GM20431 (cell line): ENCODE measurements around the gene KCTD21.

ENCODE experiments used
- in situ Hi-C: fragments of 300-500 bp; cut with MseI, MboI; formaldehyde crosslinking; loops from one replicate; pipeline ENCODE4 v1.15.0; 2020; ENCODE audit warnings: low sequenced_read_pairs; ENCODE audit not compliant: unreplicated experiment

Gene KCTD21

DNA sequence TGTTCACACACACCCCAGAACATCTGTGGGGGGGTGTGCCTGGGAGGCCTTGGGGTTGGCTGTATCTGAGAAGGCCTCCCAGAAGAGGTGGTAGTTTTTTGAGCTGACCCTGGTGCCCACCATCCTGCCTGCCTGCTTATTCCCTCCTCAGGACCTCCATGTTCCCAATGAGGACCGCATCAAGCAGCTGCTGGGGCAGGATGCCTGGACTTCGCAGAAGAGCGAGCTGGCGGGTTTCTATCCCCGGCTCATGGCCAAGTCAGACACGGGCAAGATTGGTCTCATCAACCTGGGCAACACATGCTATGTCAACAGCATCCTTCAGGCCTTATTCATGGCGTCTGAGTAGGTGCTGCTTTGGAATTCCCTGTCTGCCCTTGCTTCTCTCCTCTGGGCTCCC lies 17.3 kb upstream of the KCTD21 start:
- in situ Hi-C loops: no loop called here

DNA sequence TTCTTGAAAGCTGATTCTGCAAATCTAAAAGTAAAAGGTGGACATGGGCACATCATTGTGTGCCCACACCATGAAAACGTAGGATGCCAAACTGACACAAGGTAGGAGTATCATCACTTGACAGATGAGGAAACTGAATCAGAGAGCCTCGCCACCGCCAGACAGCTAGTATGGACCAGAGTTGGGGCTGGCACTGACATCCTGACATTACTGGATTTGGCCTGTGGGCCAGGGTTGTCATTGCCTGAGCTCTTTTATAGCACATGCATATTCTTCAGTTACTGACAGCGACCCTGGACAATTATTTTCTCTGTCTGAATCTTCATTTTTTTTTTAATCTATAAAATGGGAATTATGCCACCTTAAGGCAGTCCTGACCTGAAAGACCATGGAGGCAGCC lies 16.8 kb upstream of the KCTD21 start:
- in situ Hi-C loops: no loop called here

DNA sequence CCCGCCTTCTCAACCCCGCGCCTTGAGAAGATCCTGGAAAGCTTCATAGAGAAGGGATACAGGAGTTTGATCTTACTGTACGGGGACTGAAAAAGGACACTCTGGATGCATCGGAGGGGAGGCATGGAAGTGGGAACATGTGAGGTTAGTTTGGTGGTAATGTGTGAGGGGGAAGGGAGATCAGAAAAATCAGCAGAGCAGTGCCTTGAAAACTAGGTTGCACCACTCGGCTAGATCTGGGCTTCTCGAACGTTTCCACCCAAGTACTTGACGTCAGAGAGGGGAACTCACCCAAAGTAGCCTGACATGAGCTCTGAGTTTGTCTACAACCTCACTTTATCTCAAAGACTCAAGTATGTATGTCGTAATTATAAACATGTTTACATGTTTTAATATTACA lies 14.8 kb upstream of the KCTD21 start:
- in situ Hi-C loops: no loop called here

DNA sequence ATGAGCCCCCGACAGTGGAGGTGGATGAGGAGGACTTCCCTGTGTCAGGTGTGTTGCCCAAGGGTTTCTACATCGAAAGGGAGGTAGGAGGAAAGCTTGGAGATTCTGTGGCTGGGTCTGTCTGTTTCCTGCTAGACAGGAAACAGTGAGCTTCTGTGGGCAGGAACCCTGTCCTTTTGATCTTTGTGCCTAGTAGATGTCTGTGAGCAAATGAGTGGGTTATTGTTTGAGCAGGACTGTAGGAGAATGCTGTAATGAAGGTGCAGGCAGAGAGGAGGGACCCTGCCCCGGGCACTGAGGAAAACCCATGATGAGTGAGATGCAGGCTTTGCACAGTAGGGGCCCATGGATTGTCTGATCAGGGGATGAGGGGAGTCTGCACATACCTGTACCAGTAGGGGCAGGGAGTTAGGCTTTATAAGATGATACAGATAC lies 14.3 kb upstream of the KCTD21 start:
- in situ Hi-C loops: no loop called here

DNA sequence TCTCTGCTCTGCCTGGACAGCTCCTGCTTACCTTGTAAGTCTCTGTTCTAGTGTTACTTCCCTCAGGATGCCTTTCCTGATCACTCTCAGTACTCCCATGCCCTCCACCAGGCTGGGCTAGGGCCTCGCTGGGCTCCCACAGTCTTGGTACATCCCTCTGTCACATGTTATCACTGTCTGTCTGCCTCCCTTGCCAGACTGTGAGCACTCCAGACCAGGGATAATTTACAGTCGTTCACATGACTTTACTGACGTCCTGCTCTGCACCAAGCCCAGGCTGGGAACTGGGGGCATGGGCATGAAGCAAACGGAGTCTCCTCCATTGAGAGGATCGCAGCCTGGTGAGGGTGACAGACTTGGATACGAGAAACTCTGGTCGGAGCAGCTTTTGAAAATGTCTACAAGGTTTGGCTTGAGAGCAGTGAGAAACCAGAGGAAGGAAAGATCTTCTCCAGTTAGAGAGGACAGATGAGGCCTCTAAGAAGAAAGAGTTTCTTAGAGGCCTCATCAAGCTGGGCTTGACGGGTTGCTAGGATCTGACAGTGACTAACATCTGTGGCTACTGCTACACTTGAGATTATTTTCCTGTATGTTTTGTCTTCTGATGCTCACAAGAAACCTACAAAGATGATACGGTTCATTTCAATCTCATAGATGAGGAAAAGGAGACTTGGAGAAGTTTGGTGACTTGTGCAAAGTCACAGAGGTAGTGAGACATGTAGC lies 12.8 kb upstream of the KCTD21 start:
- in situ Hi-C loops: no loop called here

DNA sequence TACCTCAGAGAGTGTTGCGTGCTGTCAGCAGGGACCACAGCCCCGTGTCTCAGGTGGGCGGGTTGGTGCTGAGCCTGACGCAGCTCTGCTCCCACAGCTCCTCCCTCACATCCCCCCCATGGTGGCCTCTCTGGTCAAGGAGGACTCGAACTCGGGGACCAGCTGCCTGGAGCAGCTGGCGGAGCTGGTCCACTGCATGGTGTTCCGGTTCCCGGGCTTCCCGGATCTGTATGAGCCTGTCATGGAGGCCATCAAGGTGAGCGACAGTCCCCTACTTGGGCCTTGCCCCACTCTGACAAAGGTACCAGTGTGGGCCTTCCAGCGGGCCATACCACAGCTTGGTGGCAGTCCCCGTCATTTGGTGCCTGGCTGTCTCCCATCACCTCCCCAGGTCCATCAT lies 12.1 kb upstream of the KCTD21 start:
- in situ Hi-C loops: no loop called here

DNA sequence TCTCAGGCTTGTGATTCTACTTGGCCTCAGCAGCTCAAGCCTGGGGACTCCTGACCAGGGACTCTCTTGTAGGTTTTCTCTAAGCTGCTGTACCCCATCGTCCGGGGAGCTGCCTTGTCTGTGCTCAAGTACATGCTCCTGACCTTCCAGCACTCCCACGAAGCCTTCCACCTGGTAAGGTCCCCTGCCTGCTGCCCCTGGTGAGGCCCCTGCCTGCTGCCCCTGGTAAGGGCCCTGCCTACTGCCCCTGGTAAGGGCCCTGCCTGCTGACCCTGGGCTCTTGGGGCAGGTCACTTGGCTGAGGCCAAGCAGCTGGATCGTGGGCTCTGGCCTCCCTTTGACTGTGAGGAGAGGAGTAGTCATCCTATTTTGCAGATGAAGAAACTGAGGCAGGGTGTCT lies 11.6 kb upstream of the KCTD21 start:
- in situ Hi-C loops: no loop called here

DNA sequence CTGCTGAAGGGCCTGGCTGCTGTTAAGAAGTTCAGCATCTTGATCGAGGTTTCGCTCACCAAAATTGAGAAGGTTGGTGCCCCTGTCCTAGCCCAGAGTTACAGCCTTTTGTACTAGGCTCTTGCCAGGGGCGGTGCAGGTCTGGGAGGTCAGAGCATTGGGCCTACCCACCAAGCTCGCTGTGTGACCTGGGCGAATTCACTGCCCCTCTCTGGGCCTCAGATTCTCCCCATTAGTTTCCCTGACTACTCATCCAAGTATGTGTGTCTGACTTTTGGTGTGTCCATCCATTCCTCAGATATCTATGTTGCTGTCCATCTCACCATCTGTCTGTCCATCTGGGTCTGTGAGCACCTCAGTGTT lies 11.2 kb upstream of the KCTD21 start:
- in situ Hi-C loops: no loop called here

DNA sequence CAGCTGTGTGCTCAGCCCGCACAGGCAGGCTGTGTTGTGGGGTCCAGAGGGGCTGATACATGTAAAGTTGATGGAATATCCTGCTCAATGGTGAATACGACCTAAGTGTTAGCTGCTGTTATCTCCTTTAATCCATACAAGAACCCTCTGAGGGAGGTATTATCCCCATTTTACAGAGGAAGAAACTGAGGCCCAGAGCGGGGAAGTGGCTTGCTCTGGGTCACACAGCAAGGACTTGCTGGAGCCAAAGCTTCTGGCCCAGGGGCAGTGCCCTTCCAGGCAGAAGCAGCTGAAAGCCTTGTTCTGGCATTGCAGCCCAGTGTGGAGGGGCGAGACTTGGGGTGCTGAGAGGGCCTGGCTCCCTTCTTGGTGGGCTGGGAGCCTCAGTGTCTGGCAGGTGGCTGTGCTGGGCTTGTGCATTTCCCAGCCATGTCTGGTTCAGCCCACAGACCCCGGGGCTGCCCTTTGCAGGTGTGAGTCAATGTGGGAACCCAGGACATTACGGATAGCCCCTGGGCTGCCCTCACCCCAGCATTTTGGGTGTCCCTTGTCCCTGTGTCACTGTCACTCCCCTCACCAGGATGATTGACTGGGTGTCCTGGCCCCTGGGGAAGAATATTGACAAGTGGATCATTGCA lies 10.7 kb upstream of the KCTD21 start:
- in situ Hi-C loops: no loop called here

DNA sequence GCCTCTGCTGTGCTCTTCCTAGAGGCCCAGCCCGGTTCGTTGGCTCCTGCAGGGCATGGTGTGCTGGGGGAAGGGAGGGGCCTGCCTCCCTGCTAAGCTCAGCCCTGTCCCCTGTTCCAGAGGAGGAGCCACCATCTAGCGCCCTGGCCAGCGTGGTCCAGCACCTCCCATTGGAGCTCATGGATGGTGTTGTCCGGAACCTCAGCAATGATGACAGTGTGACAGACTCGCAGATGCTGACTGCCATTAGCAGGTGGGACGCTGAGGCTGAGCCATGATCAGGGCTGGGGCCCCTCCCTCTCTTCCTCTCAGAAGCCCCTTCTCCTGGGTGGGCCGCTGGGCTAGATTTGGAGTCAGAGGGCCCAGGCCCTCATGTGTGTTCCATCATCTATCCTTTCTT lies 9.4 kb upstream of the KCTD21 start:
- in situ Hi-C loops: no loop called here

DNA sequence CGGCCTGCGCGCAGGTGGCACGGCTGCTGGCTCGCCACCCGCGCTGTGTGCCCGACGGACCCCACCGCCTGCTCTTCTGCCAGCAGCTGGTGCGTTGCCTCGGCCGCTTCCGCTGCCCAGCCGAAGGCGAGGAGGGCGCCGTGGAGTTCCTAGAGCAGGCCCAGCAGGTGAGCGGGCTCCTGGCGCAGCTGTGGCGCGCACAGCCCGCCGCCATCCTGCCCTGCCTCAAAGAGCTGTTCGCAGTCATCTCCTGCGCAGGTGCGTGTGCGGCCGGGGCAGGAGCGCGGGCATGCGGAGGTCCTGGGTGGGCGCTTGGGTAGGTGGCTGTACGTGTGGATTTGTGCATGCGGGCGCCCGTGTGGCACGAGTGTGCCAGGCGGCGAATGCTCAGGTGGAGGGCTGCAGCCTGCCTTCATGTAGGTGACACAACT lies 8.2 kb upstream of the KCTD21 start:
- in situ Hi-C loops: no loop called here

DNA sequence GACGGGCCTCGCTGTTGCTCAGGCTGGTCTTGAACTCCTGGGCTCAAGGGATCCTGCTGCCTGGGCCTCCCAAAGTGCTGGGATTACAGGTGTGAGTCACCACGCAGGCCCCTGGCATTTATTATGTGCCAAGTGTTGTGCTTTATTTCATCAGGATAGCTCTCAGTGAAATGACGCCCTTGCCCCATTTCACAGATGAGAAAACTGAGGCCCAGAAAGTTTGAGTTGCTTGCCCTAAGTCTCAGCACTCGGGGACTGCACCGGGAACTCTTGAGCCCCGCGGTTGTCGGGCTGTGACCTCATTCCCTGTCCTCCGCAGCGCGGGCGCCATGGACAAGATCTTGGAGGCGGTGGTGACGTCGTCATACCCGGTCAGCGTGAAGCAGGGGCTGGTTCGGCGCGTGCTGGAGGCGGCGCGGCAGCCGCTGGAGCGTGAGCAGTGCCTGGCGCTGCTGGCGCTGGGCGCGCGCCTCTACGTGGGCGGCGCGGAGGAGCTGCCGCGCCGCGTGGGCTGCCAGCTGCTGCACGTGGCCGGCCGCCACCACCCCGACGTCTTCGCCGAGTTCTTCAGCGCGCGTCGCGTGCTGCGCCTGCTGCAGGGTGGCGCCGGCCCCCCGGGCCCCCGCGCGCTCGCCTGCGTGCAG lies 7.6 kb upstream of the KCTD21 start:
- in situ Hi-C loops: no loop called here

DNA sequence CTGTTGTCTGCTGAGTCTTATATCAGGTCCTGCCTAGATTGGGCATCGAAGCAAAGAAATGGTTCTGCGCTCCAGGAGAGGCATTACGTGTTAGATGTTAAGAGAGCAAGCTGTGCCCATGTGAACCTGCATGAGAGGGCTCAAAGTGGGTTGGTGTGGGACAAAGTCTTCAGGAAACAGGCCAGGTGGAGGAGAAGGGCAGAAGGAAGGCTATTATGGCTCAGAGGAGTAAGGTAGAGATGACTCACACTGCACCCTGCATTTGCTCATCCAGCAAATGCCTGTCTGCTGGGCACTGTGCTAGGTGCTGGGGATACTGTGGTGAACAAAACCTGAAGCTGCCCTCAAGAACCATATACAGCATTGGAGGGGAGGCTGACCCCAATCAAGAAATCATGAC lies 6.1 kb upstream of the KCTD21 start:
- in situ Hi-C loops: no loop called here

DNA sequence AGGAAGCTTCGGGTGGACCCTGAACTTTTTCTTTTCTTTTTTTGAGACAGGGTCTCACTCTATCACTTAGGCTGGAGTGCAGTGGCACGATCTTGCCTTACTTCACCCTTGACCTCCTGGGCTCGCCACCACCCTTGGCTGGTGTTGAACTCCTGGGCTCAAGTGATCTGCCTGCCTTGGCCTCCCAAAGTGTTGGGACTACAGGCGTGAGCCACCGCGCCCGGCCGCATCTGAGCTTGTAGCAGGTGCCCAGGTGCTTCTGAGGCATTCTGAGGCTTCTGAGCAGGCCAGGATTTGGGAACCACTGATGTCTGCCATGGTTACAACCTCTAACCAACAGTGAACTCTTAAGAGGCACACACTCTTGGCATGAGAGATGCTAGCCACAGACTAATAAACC lies 5.4 kb upstream of the KCTD21 start:
- in situ Hi-C loops: no loop called here

DNA sequence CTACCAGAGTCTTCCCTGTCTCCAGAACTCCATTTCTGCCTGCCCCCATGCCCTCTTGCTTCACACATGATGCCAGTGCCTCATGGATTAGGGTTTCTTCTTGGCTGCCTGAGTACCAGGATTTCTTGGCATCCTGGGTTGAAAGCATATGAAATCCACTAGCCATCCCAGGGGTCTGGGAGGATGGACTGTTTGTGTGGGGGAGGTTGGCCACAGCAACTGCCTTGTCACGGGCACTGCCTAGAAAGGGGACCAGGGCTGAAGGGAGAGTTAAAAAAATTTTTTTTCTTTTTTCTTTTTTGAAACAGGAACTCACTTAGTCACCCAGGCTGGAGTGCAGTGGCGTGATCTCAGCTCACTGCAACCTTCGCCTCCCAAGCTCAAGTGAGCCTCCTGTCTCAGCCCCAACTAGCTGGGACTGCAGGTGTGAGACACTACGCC lies 4.5 kb upstream of the KCTD21 start:
- in situ Hi-C loops: no loop called here

DNA sequence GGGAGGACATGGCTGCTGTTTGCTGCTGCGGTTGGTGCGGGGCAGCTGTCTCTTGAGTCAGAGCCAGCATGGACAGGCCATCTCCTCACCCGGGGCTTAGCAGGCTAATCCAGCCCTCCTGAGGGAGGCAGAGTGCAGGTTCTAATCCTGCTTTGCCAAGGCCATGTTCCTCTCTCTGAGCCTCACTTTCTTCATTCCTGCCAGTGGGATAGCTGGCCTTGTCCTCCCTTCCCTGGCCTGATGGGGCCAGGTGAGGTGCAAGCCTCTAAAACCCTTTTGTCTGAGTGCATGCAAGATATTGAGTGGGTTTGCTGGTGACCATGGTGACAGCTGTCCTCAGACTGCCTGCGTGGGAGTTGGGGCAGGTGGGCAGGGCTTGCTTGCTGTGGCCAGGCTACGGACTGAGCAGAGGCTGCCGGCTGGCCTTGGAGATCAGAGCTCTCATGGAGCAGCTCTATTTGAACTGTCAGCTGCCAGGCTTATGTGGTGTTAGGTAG lies 3.8 kb upstream of the KCTD21 start:
- in situ Hi-C loops: no loop called here

DNA sequence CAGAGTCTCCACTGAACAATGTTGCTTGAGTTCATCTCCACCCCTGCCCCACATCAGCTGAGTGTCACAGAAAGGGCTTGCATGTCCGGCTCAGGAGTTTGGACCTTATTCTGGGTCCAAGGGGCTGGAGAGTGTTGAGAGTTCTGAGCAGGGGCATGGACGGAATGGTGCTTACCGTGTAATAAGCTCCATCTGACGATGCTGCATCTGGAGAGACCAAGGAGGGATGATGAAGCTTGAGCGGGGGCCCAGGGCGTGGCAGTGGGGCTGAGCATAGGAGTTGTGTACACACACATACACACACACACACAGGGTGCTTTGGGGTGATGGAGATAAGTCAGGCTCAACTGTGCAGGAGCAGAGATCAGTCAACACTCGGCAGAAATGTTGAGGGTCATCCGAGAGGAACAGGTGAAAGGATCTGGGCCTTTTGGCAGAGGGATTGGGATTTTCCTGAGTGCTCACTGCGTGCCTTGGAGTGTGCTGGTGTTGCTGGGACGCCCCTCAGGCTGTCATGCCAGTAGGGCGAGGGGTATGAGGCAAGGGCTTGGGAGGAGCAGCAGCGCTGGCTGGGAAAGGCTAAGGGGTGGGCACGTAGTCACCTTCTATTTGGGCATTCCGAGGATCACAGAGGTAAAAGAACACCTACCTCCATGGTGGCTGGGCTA lies 2.6 kb upstream of the KCTD21 start:
- in situ Hi-C loops: no loop called here

DNA sequence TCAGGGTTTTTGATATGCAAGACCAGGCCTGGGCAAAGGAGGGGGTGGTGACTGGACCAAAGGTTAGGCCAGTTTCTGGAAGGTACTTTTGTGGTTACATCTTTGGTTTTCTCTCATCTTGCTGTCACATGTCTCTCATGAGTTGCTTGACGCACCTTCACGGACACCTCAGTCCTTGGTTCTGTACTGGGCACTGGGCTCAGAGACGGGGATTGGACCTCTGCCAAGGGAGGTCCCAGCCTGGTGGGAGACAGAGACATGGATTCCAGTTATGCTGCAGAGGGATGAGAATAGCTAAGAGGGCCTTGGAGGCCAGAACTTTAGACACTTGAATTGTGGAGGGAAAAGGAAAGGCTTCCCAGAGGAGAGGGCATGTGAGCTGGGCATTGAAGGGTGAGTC lies 1.9 kb upstream of the KCTD21 start:
- in situ Hi-C loops: no loop called here

DNA sequence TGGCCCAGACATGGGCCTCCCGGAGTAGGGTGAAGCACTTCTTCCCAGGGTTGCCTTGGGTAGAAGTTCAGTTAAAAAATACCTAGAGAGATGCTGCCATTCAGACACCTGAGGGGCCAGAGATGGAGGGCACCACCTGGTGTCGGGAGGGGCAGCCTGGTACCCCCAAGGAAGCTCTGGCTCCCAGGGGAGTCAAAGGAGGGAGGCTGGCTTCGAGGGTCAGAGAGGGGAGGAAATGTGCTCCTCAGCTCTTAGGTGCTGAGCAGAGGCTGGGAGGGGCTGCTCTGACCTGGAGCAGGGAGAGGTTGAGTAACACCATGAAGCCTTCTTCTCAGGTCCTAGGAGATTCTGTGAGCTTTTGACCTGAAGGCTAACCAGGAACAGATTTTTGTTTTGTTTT lies 1.4 kb upstream of the KCTD21 start:
- in situ Hi-C loops: no loop called here

DNA sequence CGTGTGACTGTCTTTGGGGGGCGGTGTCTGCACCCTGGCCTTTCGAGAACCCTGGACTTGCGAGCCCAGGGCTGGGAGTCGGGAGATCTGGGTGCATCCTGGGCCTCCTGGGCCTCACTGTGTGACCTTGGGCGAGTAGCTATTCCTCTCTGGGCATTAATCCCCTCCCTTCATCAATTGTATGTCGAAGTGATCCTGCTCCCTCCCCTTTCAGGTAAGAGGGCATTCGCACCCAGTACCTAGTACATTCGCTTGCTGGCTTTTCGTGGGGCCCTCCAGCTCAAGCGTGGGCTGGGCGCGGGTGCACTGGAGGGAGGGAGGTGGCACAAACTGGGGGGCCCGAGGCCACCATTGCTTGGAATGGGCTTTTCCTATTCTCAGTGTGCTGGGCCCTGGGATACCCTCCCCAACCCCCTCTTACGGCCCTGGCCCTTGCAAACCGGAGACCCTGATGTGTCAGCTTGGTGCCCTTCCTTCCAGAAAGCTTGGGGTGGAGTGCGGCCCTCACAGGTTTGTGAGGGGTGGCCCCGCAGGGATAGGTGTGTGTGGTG lies 823 bp upstream of the KCTD21 start:
- in situ Hi-C loops: no loop called here
